Erythroblast (primary cell): ENCODE data around the gene CELA2A.

Source experiments
- GATA1 ChIP-seq: IDR thresholded peaks from 2 replicates; pipeline ENCODE4 v1.6.1; 2011; ENCODE audit warnings: low read depth, mild to moderate bottlenecking, control low read depth, low read length, moderate library complexity
- POLR2A ChIP-seq: IDR thresholded peaks from 2 replicates; pipeline ENCODE4 v1.6.1; 2011; ENCODE audit warnings: mild to moderate bottlenecking, low read length

GRCh38 chr1:15427280-15427666 is 29.3 kb upstream of the CELA2A start:
- TF ChIP-seq POLR2A (no peak), GATA1 (no peak)
